Fibroblast of skin of left quadriceps (primary cell): Measurements from ENCODE around the gene SHANK2.

Experiments
- DNase-seq, 2 experiments: peaks; one replicate each; pipeline ENCODE4 v3.0.0-alpha.2; 2013; ENCODE audit warnings: low read depth in 2 of 2

Gene SHANK2

GRCh38 chr11:71269603-71270511 is 17.5 kb upstream of the SHANK2 start:
- DNase-seq: no peak

GRCh38 chr11:71268706-71269321 is 16.4 kb upstream of the SHANK2 start:
- no peak for DNase-seq

- no peak for DNase-seq
Observed at GRCh38 chr11:71267807-71268421, 15.5 kb upstream of the SHANK2 start.

- no peak for DNase-seq
Observed at GRCh38 chr11:71266114-71266833, 13.9 kb upstream of the SHANK2 start.

GRCh38 chr11:71265559-71266092 is 13.2 kb upstream of the SHANK2 start:
- DNase-seq: no peak

GRCh38 chr11:71263386-71263785 is 11.0 kb upstream of the SHANK2 start:
- DNase-seq: no peak

- no peak for DNase-seq
Observed at GRCh38 chr11:71255800-71256479, 3.6 kb upstream of the SHANK2 start.

GRCh38 chr11:71255323-71255722 is 2.9 kb upstream of the SHANK2 start:
- no peak for DNase-seq

- no peak for DNase-seq
Observed at GRCh38 chr11:71253794-71254193, 1.4 kb upstream of the SHANK2 start.

- DNase-seq: no peak
Observed at GRCh38 chr11:71252770-71253730, 673 bp upstream of the SHANK2 start.

- no peak for DNase-seq
Observed at GRCh38 chr11:71251761-71252268, 562 bp downstream of the SHANK2 start.

- no peak for DNase-seq
Observed at GRCh38 chr11:71251151-71251721, 1.1 kb downstream of the SHANK2 start.

GRCh38 chr11:71250523-71251150 is 1.7 kb downstream of the SHANK2 start:
- DNase-seq: no peak

GRCh38 chr11:71249301-71249700 is 3.1 kb downstream of the SHANK2 start:
- no peak for DNase-seq

GRCh38 chr11:71248656-71249055 is 3.7 kb downstream of the SHANK2 start:
- DNase-seq: no peak

GRCh38 chr11:71248251-71248570 is 4.2 kb downstream of the SHANK2 start:
- no peak for DNase-seq

- DNase-seq: no peak
Observed at GRCh38 chr11:71247551-71248250, 4.7 kb downstream of the SHANK2 start.

- DNase-seq: no peak
Observed at GRCh38 chr11:71246559-71246958, 5.8 kb downstream of the SHANK2 start.
